Measurements from ENCODE around the gene ATP8B4.

ATP8B4 gene

GRCh38 chr15:50016951-50017350, 102.1 kb downstream of the ATP8B4 start:
- DNase-seq (ENCODE audit: low read depth), result no peak
- in situ Hi-C loops (cut with HindIII; ENCODE audit: low sequenced_read_pairs), result no loop called here
- no peak overlapping the region for H3K4me3 ChIP-seq (ENCODE audit: low read depth, low read length)
- no peak for TF ChIP-seq CTCF (IDR thresholded peaks at IDR 0.05; ENCODE audit: low read depth, low read length, missing control alignments)

GRCh38 chr15:50012790-50013189, 106.2 kb downstream of the ATP8B4 start:
- TF ChIP-seq CTCF (IDR thresholded peaks at IDR 0.05; ENCODE audit: low read depth, low read length, missing control alignments), result no peak
- in situ Hi-C loops (cut with HindIII; ENCODE audit: low sequenced_read_pairs), result no loop called here
- H3K4me3 ChIP-seq (ENCODE audit: low read depth, low read length), result no peak overlapping the region
- no peak for DNase-seq (ENCODE audit: low read depth)

- no peak for DNase-seq (ENCODE audit: low read depth)
- TF ChIP-seq CTCF (IDR thresholded peaks at IDR 0.05; ENCODE audit: low read depth, low read length, missing control alignments), result no peak
- in situ Hi-C loops (cut with HindIII; ENCODE audit: low sequenced_read_pairs), result loop anchor here (10.0 kb wide), 1 partner anchor 75 kb away; no protein-coding TSS in a partner anchor
- no peak overlapping the region for H3K4me3 ChIP-seq (ENCODE audit: low read depth, low read length)
Measured at GRCh38 chr15:50009634-50010033, 109.4 kb downstream of the ATP8B4 start.

GRCh38 chr15:50003786-50004334, 115.2 kb downstream of the ATP8B4 start:
- in situ Hi-C loops (cut with HindIII; ENCODE audit: low sequenced_read_pairs), result loop anchor here (10.0 kb wide), 1 partner anchor 81 kb away; no protein-coding TSS in a partner anchor
- H3K4me3 ChIP-seq (ENCODE audit: low read depth, low read length), result no peak overlapping the region
- DNase-seq (ENCODE audit: low read depth), result peak; percentile 50
- TF ChIP-seq CTCF (IDR thresholded peaks at IDR 0.05; ENCODE audit: low read depth, low read length, missing control alignments), result peak; percentile 76

GRCh38 chr15:49991587-49991986, 127.4 kb downstream of the ATP8B4 start:
- H3K4me3 ChIP-seq (ENCODE audit: low read depth, low read length), result no peak overlapping the region
- DNase-seq (ENCODE audit: low read depth), result no peak
- in situ Hi-C loops (cut with HindIII; ENCODE audit: low sequenced_read_pairs), result no loop called here
- TF ChIP-seq CTCF (IDR thresholded peaks at IDR 0.05; ENCODE audit: low read depth, low read length, missing control alignments), result no peak

GRCh38 chr15:49990835-49991545, 128.0 kb downstream of the ATP8B4 start:
- DNase-seq (ENCODE audit: low read depth), result no peak
- no peak for TF ChIP-seq CTCF (IDR thresholded peaks at IDR 0.05; ENCODE audit: low read depth, low read length, missing control alignments)
- no peak overlapping the region for H3K4me3 ChIP-seq (ENCODE audit: low read depth, low read length)
- in situ Hi-C loops (cut with HindIII; ENCODE audit: low sequenced_read_pairs), result no loop called here
